Chondrocyte (in vitro differentiated cells): Measurements from ENCODE around the gene AAK1. TPM values are rescaled to one million over a fixed set of nuclear protein-coding genes. Genes with fewer than 3 reads are reported as not detected.

Source experiments
- DNase-seq: peaks from one replicate; pipeline ENCODE4 v3.0.0; 2021; ENCODE audit warnings: mixed read lengths, low spot score
- H3K27ac Mint-ChIP-seq: one replicate; pipeline ENCODE4 v1.8.0; 2021; ENCODE audit warnings: mild to moderate bottlenecking, moderate library complexity, mixed read lengths; ENCODE audit not compliant: unreplicated experiment
- H3K27me3 Mint-ChIP-seq: 2 replicates; pipeline ENCODE4 v1.8.0; 2021; ENCODE audit warnings: low read depth, mixed read lengths
- H3K36me3 Mint-ChIP-seq: 2 replicates; pipeline ENCODE4 v1.8.0; 2021; ENCODE audit warnings: low read depth, mixed read lengths
- H3K4me1 Mint-ChIP-seq: 2 replicates; pipeline ENCODE4 v1.8.0; 2021; ENCODE audit warnings: low read depth, mild to moderate bottlenecking, mixed read lengths
- H3K4me3 Mint-ChIP-seq: one replicate; pipeline ENCODE4 v1.8.0; 2021; ENCODE audit warnings: mild to moderate bottlenecking, moderate library complexity, mixed read lengths; ENCODE audit not compliant: unreplicated experiment
- H3K9me3 Mint-ChIP-seq: 2 replicates; pipeline ENCODE4 v1.8.0; 2021; ENCODE audit warnings: low read depth, mixed read lengths
- total RNA-seq: library from RNA; stranded (reverse); gene quantifications from 3 replicates; pipeline ENCODE4 v1.2.1, GENCODE V29; 2021
- TF ChIP-seq, protein P1 (sequence below): fragments of 200-600 bp; sonication (generic); IDR thresholded peaks from 2 replicates; pipeline ENCODE4 v1.5.0; 2021; ENCODE audit warnings: antibody characterized with exemption, mild to moderate bottlenecking, moderate library complexity

The AAK1 gene
- total RNA-seq, 1 donor from 2014 or later = 97.2 TPM

GRCh38 chr2:69509750-69510140 is 133.8 kb downstream of the AAK1 start:
- Mint-ChIP-seq H3K27ac (no peak overlapping the region), H3K9me3 (peaks cover 4% of the 10 kb centered on the region), H3K27me3 (no peaks in the 10 kb centered on the region), H3K4me1 (peaks cover 9% of the 10 kb centered on the region), H3K4me3 (no peak overlapping the region), H3K36me3 (peaks cover 55% of the 10 kb centered on the region)
- DNase-seq = no peak
- TF ChIP-seq, protein P1, sequence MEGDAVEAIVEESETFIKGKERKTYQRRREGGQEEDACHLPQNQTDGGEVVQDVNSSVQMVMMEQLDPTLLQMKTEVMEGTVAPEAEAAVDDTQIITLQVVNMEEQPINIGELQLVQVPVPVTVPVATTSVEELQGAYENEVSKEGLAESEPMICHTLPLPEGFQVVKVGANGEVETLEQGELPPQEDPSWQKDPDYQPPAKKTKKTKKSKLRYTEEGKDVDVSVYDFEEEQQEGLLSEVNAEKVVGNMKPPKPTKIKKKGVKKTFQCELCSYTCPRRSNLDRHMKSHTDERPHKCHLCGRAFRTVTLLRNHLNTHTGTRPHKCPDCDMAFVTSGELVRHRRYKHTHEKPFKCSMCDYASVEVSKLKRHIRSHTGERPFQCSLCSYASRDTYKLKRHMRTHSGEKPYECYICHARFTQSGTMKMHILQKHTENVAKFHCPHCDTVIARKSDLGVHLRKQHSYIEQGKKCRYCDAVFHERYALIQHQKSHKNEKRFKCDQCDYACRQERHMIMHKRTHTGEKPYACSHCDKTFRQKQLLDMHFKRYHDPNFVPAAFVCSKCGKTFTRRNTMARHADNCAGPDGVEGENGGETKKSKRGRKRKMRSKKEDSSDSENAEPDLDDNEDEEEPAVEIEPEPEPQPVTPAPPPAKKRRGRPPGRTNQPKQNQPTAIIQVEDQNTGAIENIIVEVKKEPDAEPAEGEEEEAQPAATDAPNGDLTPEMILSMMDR = no peak

GRCh38 chr2:69509011-69509749 is 134.4 kb downstream of the AAK1 start:
- TF ChIP-seq, protein P1 = no peak
- Mint-ChIP-seq H3K4me3 (no peak overlapping the region), H3K4me1 (peaks cover 3% of the 10 kb centered on the region), H3K27me3 (no peaks in the 10 kb centered on the region), H3K27ac (no peak overlapping the region), H3K9me3 (peaks cover 4% of the 10 kb centered on the region), H3K36me3 (peaks cover 53% of the 10 kb centered on the region)
- DNase-seq = no peak

DNA sequence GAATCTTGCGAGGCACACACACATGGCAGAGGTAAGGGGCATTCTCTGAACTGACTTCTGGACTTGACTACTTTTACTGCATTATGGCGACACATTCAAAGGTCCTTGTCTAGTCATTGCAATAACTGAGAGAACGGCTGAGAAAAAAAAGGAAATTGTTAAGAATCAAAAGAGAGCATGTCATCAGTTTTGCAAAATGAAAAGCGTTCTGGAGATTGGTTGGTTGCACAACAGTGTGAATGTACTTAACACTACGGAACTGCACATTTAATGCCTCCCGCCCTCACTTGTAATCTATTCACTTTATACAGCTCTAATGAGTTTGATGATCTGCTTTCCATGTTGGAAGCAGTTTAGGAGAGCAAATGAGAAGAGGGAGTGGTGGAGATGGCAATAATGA is 137.8 kb downstream of the AAK1 start:
- H3K27ac Mint-ChIP-seq = no peak overlapping the region
- peaks cover 43% of the 10 kb centered on the region for H3K36me3 Mint-ChIP-seq
- TF ChIP-seq, protein P1 = no peak

GRCh38 chr2:69501301-69501700 is 142.2 kb downstream of the AAK1 start:
- Mint-ChIP-seq H3K4me1 (no peaks in the 10 kb centered on the region), H3K36me3 (peaks cover 15% of the 10 kb centered on the region), H3K4me3 (no peak overlapping the region), H3K27ac (no peak overlapping the region), H3K27me3 (no peaks in the 10 kb centered on the region), H3K9me3 (no peaks in the 10 kb centered on the region)
- TF ChIP-seq, protein P1 = no peak
- no peak for DNase-seq

More for the DNA sequence above, 137.8 kb downstream of the AAK1 start:
- H3K4me1 Mint-ChIP-seq = no peaks in the 10 kb centered on the region
- no peak overlapping the region for H3K4me3 Mint-ChIP-seq
- no peaks in the 10 kb centered on the region for H3K27me3 Mint-ChIP-seq
- peaks cover 4% of the 10 kb centered on the region for H3K9me3 Mint-ChIP-seq
- DNase-seq = no peak

DNA sequence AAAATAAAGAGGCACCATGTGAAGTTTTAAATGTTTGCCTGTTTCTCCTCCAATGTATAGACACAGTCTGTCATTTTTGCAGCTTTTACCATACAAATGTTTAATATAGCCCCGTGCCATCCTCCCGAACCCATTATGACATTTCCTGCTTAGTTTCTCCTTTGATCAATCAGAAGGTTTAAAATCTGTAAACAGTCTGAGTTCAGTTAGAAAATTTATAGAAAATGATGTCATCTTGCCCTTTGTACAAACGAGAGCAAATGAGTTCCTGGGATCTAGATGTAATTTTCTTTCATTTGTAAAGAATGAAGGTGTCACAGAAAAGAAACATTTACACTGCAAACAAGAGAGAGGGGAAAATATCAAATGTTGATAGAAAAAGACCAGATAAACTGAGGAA is 143.6 kb downstream of the AAK1 start:
- H3K36me3 Mint-ChIP-seq = peaks cover 9% of the 10 kb centered on the region
- no peaks in the 10 kb centered on the region for H3K4me1 Mint-ChIP-seq
- no peak overlapping the region for H3K4me3 Mint-ChIP-seq
- no peak overlapping the region for H3K27ac Mint-ChIP-seq
- H3K9me3 Mint-ChIP-seq = no peaks in the 10 kb centered on the region
- H3K27me3 Mint-ChIP-seq = no peaks in the 10 kb centered on the region
- TF ChIP-seq, protein P1 = no peak
- no peak for DNase-seq
